Mesenchymal stem cell (in vitro differentiated cells and primary cell): ENCODE measurements around the gene LRRC53.

Experiments used
- DNase-seq: peaks from one replicate; pipeline ENCODE4 v3.0.0-alpha.2; 2013
- H2AFZ ChIP-seq: one replicate; pipeline ENCODE4 v1.6.1; 2013; ENCODE audit warnings: low read depth, mild to moderate bottlenecking, control low read depth, inconsistent platforms, low read length, moderate library complexity
- H2AK5ac ChIP-seq: 2 replicates; pipeline ENCODE4 v1.6.1; 2013; ENCODE audit warnings: low read length, moderate library complexity, mild to moderate bottlenecking, inconsistent platforms; ENCODE audit not compliant: severe bottlenecking
- H2BK120ac ChIP-seq: one replicate; pipeline ENCODE4 v1.6.1; 2013; ENCODE audit warnings: low read depth, mild to moderate bottlenecking, inconsistent platforms, low read length, moderate library complexity
- H2BK12ac ChIP-seq, 2 experiments: one replicate each; pipeline ENCODE4 v1.6.1; 2013; ENCODE audit warnings: inconsistent platforms in 2 of 2, low read length in 2 of 2, mild to moderate bottlenecking in 2 of 2, moderate library complexity in 2 of 2, control low read depth in 1 of 2
- H2BK15ac ChIP-seq: one replicate; pipeline ENCODE4 v1.6.1; 2013; ENCODE audit warnings: mild to moderate bottlenecking, low read depth, inconsistent platforms; ENCODE audit not compliant: poor library complexity, severe bottlenecking
- H2BK5ac ChIP-seq: 2 replicates; pipeline ENCODE4 v1.6.1; 2013; ENCODE audit warnings: low read depth, mild to moderate bottlenecking, low read length, control low read depth, inconsistent platforms; ENCODE audit not compliant: poor library complexity, severe bottlenecking
- H3K14ac ChIP-seq, 2 experiments: one replicate each; pipeline ENCODE4 v1.6.1; 2013; ENCODE audit warnings: inconsistent platforms in 2 of 2, low read length in 2 of 2, control low read depth in 1 of 2, mild to moderate bottlenecking in 1 of 2, moderate library complexity in 1 of 2
- H3K18ac ChIP-seq, 2 experiments: one replicate each; pipeline ENCODE4 v1.6.1; 2013; ENCODE audit warnings: inconsistent platforms in 2 of 2, low read length in 2 of 2, control low read depth in 1 of 2, low read depth in 1 of 2, mild to moderate bottlenecking in 1 of 2
- H3K23ac ChIP-seq, 2 experiments: one replicate each; pipeline ENCODE4 v1.6.1; 2013; ENCODE audit warnings: inconsistent platforms in 2 of 2, low read length in 2 of 2, mild to moderate bottlenecking in 2 of 2, moderate library complexity in 2 of 2, control low read depth in 1 of 2
- H3K27ac ChIP-seq: 2 replicates; pipeline ENCODE4 v1.5.1; 2013; ENCODE audit warnings: mild to moderate bottlenecking, moderate library complexity, low read length, control low read depth, inconsistent platforms; ENCODE audit not compliant: poor library complexity, severe bottlenecking
- H3K27me3 ChIP-seq, 2 experiments: 2 replicates each; pipeline versions ENCODE4 v1.6.1 to v1.7.0; 2013; ENCODE audit warnings: low read length in 2 of 2, mild to moderate bottlenecking in 2 of 2, moderate library complexity in 2 of 2, control low read depth in 1 of 2, inconsistent platforms in 1 of 2; ENCODE audit not compliant: control insufficient read depth in 1 of 2, insufficient read depth in 1 of 2
- H3K36me3 ChIP-seq, 2 experiments: 2 replicates each; pipeline versions ENCODE4 v1.6.1 to v1.7.0; 2013; ENCODE audit warnings: low read length in 2 of 2, control low read depth in 1 of 2, inconsistent platforms in 1 of 2, low read depth in 1 of 2, mild to moderate bottlenecking in 1 of 2; ENCODE audit not compliant: insufficient read depth in 2 of 2, control insufficient read depth in 1 of 2
- H3K4ac ChIP-seq, 2 experiments: one replicate each; pipeline ENCODE4 v1.6.1; 2013; ENCODE audit warnings: inconsistent platforms in 2 of 2, low read length in 2 of 2, mild to moderate bottlenecking in 2 of 2, moderate library complexity in 2 of 2, control low read depth in 1 of 2, low read depth in 1 of 2
- H3K4me1 ChIP-seq: 2 replicates; pipeline ENCODE4 v1.6.1; 2013; ENCODE audit warnings: low read depth, low read length, control low read depth; ENCODE audit not compliant: control insufficient read depth, insufficient read depth
- H3K4me2 ChIP-seq: 2 replicates; pipeline ENCODE4 v1.6.1; 2013; ENCODE audit warnings: low read length, mild to moderate bottlenecking, inconsistent platforms; ENCODE audit not compliant: poor library complexity, severe bottlenecking
- H3K4me3 ChIP-seq, 2 experiments: 2 replicates each; pipeline versions ENCODE4 v1.5.1 to v1.7.0; 2013; ENCODE audit warnings: low read length in 2 of 2, mild to moderate bottlenecking in 2 of 2, control low read depth in 1 of 2, low read depth in 1 of 2; ENCODE audit not compliant: insufficient read depth in 1 of 2
- H3K79me1 ChIP-seq: replicated peaks from 2 replicates; pipeline ENCODE4 v1.6.1; 2013; ENCODE audit warnings: mild to moderate bottlenecking, control low read depth, low read length, inconsistent platforms; ENCODE audit not compliant: poor library complexity, severe bottlenecking
- H3K9ac ChIP-seq: 2 replicates; pipeline ENCODE4 v1.7.0; 2013; ENCODE audit warnings: mild to moderate bottlenecking, low read length, moderate library complexity
- H3K9me3 ChIP-seq: 2 replicates; pipeline ENCODE4 v1.7.0; 2013; ENCODE audit warnings: mild to moderate bottlenecking, low read length; ENCODE audit not compliant: control insufficient read depth
- H4K8ac ChIP-seq: one replicate; pipeline ENCODE4 v1.6.1; 2013; ENCODE audit warnings: inconsistent platforms, mild to moderate bottlenecking, low read length, moderate library complexity
- H4K91ac ChIP-seq: one replicate; pipeline ENCODE4 v1.6.1; 2013; ENCODE audit warnings: mild to moderate bottlenecking, low read length, inconsistent platforms
- WGBS: methylation state at CpG from one replicate; pipeline ENCODE4 v1.1.7; 2013; ENCODE audit warnings: mixed read lengths; 5-methylcytosine and 5-hydroxymethylcytosine counted together

Gene LRRC53

GRCh38 chr1:74437035-74437434 lies 75.4 kb downstream of the LRRC53 start:
- Histone ChIP-seq H3K27me3 (no peaks in the 10 kb centered on the region), H3K18ac (no peak overlapping the region), H3K4ac (no peak overlapping the region), H3K9me3 (no peaks in the 10 kb centered on the region), H4K91ac (no peak overlapping the region), H2BK15ac (no peak overlapping the region), H2AFZ (no peak overlapping the region), H3K9ac (no peak overlapping the region), H3K14ac (no peak overlapping the region), H2AK5ac (no peak overlapping the region), H3K23ac (no peak overlapping the region), H3K79me1 (no peaks in the 10 kb centered on the region), H2BK120ac (no peak overlapping the region), H3K36me3 (no peaks in the 10 kb centered on the region), H2BK5ac (no peak overlapping the region), H3K4me1 (no peaks in the 10 kb centered on the region), H2BK12ac (no peak overlapping the region), H3K27ac (no peak overlapping the region), H4K8ac (no peak overlapping the region), H3K4me3 (no peak overlapping the region), H3K4me2 (no peak overlapping the region)
- no peak for DNase-seq
- 50% methylated on average over 1 of the region's 1 CpG for WGBS

- Histone ChIP-seq H3K36me3 (no peaks in the 10 kb centered on the region), H3K27me3 (no peaks in the 10 kb centered on the region), H3K9me3 (no peaks in the 10 kb centered on the region), H3K23ac (no peak overlapping the region), H3K14ac (no peak overlapping the region), H2BK12ac (no peak overlapping the region), H3K4ac (no peak overlapping the region), H2BK120ac (no peak overlapping the region), H3K27ac (no peak overlapping the region), H2BK5ac (no peak overlapping the region), H3K18ac (no peak overlapping the region), H3K4me3 (no peak overlapping the region), H2BK15ac (no peak overlapping the region), H3K4me2 (no peak overlapping the region), H4K8ac (no peak overlapping the region), H3K4me1 (no peaks in the 10 kb centered on the region), H4K91ac (no peak overlapping the region), H3K79me1 (no peaks in the 10 kb centered on the region), H2AFZ (no peak overlapping the region), H3K9ac (no peak overlapping the region), H2AK5ac (no peak overlapping the region)
- WGBS = no CpG with 5 or more reads among the region's 1 CpG
- no peak for DNase-seq
Measured at GRCh38 chr1:74436078-74436477, 76.3 kb downstream of the LRRC53 start.

- no peak overlapping the region for H4K91ac ChIP-seq
- no peak overlapping the region for H2BK12ac ChIP-seq
- no peak overlapping the region for H3K27ac ChIP-seq
- H3K23ac ChIP-seq = no peak overlapping the region
- H3K4me1 ChIP-seq = no peaks in the 10 kb centered on the region
- no peak overlapping the region for H2AK5ac ChIP-seq
- no peaks in the 10 kb centered on the region for H3K9me3 ChIP-seq
- no peak overlapping the region for H3K4ac ChIP-seq
- H3K79me1 ChIP-seq = no peaks in the 10 kb centered on the region
- H2BK15ac ChIP-seq = no peak overlapping the region
- no peak overlapping the region for H2AFZ ChIP-seq
- no peak for DNase-seq
- no peak overlapping the region for H2BK120ac ChIP-seq
- WGBS = 70% methylated on average over 2 of the region's 2 CpGs
- no peak overlapping the region for H3K9ac ChIP-seq
- H3K18ac ChIP-seq = no peak overlapping the region
- H3K4me2 ChIP-seq = no peak overlapping the region
- no peaks in the 10 kb centered on the region for H3K36me3 ChIP-seq
- no peak overlapping the region for H2BK5ac ChIP-seq
- no peak overlapping the region for H3K14ac ChIP-seq
- H3K4me3 ChIP-seq = no peak overlapping the region
- H3K27me3 ChIP-seq = no peaks in the 10 kb centered on the region
- H4K8ac ChIP-seq = no peak overlapping the region
Measured at GRCh38 chr1:74434321-74434720, 78.1 kb downstream of the LRRC53 start.

GRCh38 chr1:74432325-74432724 lies 80.1 kb downstream of the LRRC53 start:
- no peak overlapping the region for H2AK5ac ChIP-seq
- H2BK120ac ChIP-seq = no peak overlapping the region
- no peak overlapping the region for H4K91ac ChIP-seq
- no peak overlapping the region for H4K8ac ChIP-seq
- no peaks in the 10 kb centered on the region for H3K79me1 ChIP-seq
- no peaks in the 10 kb centered on the region for H3K4me1 ChIP-seq
- no peak overlapping the region for H3K23ac ChIP-seq
- no peak overlapping the region for H2BK15ac ChIP-seq
- H2BK5ac ChIP-seq = no peak overlapping the region
- no peak overlapping the region for H3K27ac ChIP-seq
- no peak overlapping the region for H2AFZ ChIP-seq
- no peak overlapping the region for H3K4me2 ChIP-seq
- no peaks in the 10 kb centered on the region for H3K9me3 ChIP-seq
- H3K4me3 ChIP-seq = no peak overlapping the region
- H3K18ac ChIP-seq = no peak overlapping the region
- H3K14ac ChIP-seq = no peak overlapping the region
- no peak for DNase-seq
- no peaks in the 10 kb centered on the region for H3K27me3 ChIP-seq
- no peak overlapping the region for H3K9ac ChIP-seq
- no peak overlapping the region for H2BK12ac ChIP-seq
- WGBS = 56% methylated on average over 1 of the region's 1 CpG
- no peak overlapping the region for H3K4ac ChIP-seq
- no peaks in the 10 kb centered on the region for H3K36me3 ChIP-seq
